OCI-LY1 (cell line): Measurements from ENCODE around the gene PRKCH.

ENCODE experiments used
- H2AFZ ChIP-seq: fragments of 200-600 bp; sonication (generic), shearing (Covaris generic); 2 replicates; pipeline ENCODE4 v1.6.0; 2014; ENCODE audit warnings: antibody characterized with exemption, mild to moderate bottlenecking, low read length
- H3F3A ChIP-seq: fragments of 200-600 bp; sonication (generic), shearing (Covaris generic); 2 replicates; pipeline ENCODE4 v1.6.0; 2014; ENCODE audit warnings: mild to moderate bottlenecking, antibody characterized with exemption, low read length, moderate library complexity; ENCODE audit not compliant: insufficient read depth
- H3K27ac ChIP-seq: fragments of 200-600 bp; sonication (generic); 2 replicates; pipeline ENCODE4 v1.5.1; 2014; ENCODE audit warnings: low read length, mixed run types, mild to moderate bottlenecking, low read depth; ENCODE audit not compliant: poor library complexity, severe bottlenecking
- H3K27me3 ChIP-seq: fragments of 200-600 bp; sonication (generic); 2 replicates; pipeline ENCODE4 v1.6.0; 2014; ENCODE audit warnings: antibody characterized with exemption, mild to moderate bottlenecking, low read length, moderate library complexity; ENCODE audit not compliant: insufficient read depth
- H3K36me3 ChIP-seq: fragments of 200-600 bp; sonication (generic); 2 replicates; pipeline ENCODE4 v1.6.1; 2014; ENCODE audit warnings: mild to moderate bottlenecking, antibody characterized with exemption, low read length, moderate library complexity, mixed read lengths; ENCODE audit not compliant: insufficient read depth
- H3K4me1 ChIP-seq: fragments of 200-600 bp; sonication (generic); 2 replicates; pipeline ENCODE4 v1.5.1; 2014; ENCODE audit warnings: mild to moderate bottlenecking, low read length, moderate library complexity; ENCODE audit not compliant: insufficient read depth, severe bottlenecking
- H3K4me2 ChIP-seq: fragments of 200-600 bp; sonication (generic), shearing (Covaris generic); 2 replicates; pipeline ENCODE4 v1.6.1; 2014; ENCODE audit warnings: low read length
- H3K4me3 ChIP-seq: fragments of 200-600 bp; sonication (generic); 2 replicates; pipeline ENCODE4 v1.5.1; 2014; ENCODE audit warnings: low read length, low read depth, mild to moderate bottlenecking, mixed read lengths; ENCODE audit not compliant: poor library complexity, severe bottlenecking
- H3K79me2 ChIP-seq: fragments of 200-600 bp; shearing (Covaris generic); 2 replicates; pipeline ENCODE4 v1.6.1; 2016; ENCODE audit warnings: mixed run types, low read length, mixed read lengths; ENCODE audit not compliant: insufficient read depth
- H3K9ac ChIP-seq: fragments of 200-600 bp; sonication (generic), shearing (Covaris generic); 2 replicates; pipeline ENCODE4 v1.6.1; 2014; ENCODE audit warnings: mild to moderate bottlenecking, low read length, mixed read lengths
- H3K9me2 ChIP-seq: fragments of 200-600 bp; sonication (generic), shearing (Covaris generic); 2 replicates; pipeline ENCODE4 v1.6.1; 2014; ENCODE audit warnings: low read depth, mild to moderate bottlenecking, low read length, mixed read lengths
- H3K9me3 ChIP-seq: fragments of 200-600 bp; shearing (Covaris generic); 2 replicates; pipeline ENCODE4 v1.6.1; 2014; ENCODE audit warnings: low read length, mixed read lengths
- H4K20me1 ChIP-seq: fragments of 200-600 bp; sonication (generic), shearing (Covaris generic); 2 replicates; pipeline ENCODE4 v1.6.0; 2016; ENCODE audit warnings: mild to moderate bottlenecking, low read length; ENCODE audit not compliant: insufficient read depth
- EZH2 ChIP-seq: fragments of 200-600 bp; sonication (generic), shearing (Covaris generic); IDR thresholded peaks from 2 replicates; pipeline ENCODE4 v1.8.0; 2017; ENCODE audit warnings: borderline replicate concordance, mixed run types, mild to moderate bottlenecking, antibody characterized with exemption, low read length, moderate library complexity, mixed read lengths
- TF ChIP-seq, protein P1 (sequence below): fragments of 200-600 bp; sonication (generic), shearing (Covaris generic); IDR thresholded peaks from 2 replicates; pipeline ENCODE4 v1.5.1; 2017; ENCODE audit warnings: mild to moderate bottlenecking, antibody characterized with exemption, low read length, moderate library complexity, mixed read lengths

The PRKCH gene

DNA sequence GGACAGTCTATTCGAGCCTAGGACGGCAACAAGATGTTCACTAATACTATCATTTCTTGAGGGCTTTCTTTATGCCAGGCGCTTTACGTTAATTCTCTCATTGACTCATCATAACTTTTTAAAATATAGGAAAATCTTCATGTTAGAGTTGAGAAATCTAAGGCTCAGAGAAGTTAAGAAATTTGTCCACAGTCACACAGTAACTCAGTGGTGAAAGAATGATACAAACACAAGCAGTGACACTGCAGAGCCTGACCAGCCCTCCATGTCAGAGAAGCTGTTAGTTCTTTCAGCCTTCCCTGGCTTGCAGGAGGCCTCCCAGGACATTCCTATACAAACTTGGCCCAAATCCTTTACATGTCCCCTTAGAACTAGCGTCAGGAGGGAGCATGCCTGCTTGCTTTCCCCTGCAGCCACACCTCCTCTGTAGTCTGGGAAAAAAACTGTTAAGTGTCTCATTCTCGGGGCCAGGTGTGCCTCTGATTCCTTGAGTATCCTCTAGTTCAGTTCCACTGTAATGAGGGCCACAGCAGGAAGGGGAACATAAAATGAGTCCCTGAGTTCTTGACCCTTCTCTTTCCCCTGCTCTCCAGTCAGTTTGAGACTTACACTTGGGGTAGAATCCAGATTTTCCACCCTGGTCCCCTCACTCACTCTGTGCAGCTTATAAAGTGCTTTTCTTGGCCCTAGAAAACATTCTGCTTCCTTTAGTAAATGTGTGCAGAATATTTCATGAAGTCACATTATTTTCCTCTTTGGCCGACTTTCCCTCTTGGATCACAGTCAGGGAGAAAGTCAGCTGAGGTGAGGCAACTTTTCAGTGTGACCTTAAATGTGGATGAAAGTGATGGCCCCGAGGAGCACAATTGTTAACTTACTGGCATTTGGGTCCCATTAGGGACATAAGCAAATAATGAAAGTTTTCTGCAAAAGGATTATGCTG, 221.7 kb downstream of the PRKCH start:
- Histone ChIP-seq H3K4me3 (no peak overlapping the region), H3K9me3 (no peaks in the 10 kb centered on the region), H3K79me2 (no peaks in the 10 kb centered on the region), H3K36me3 (no peaks in the 10 kb centered on the region), H3K4me1 (peaks cover 35% of the 10 kb centered on the region), H3K27ac (no peak overlapping the region), H3K4me2 (no peak overlapping the region), H3K9me2 (no peaks in the 10 kb centered on the region), H2AFZ (no peak overlapping the region), H3K9ac (no peak overlapping the region), H3K27me3 (no peaks in the 10 kb centered on the region), H4K20me1 (no peaks in the 10 kb centered on the region), H3F3A (no peaks in the 10 kb centered on the region)
- TF ChIP-seq, protein P1, sequence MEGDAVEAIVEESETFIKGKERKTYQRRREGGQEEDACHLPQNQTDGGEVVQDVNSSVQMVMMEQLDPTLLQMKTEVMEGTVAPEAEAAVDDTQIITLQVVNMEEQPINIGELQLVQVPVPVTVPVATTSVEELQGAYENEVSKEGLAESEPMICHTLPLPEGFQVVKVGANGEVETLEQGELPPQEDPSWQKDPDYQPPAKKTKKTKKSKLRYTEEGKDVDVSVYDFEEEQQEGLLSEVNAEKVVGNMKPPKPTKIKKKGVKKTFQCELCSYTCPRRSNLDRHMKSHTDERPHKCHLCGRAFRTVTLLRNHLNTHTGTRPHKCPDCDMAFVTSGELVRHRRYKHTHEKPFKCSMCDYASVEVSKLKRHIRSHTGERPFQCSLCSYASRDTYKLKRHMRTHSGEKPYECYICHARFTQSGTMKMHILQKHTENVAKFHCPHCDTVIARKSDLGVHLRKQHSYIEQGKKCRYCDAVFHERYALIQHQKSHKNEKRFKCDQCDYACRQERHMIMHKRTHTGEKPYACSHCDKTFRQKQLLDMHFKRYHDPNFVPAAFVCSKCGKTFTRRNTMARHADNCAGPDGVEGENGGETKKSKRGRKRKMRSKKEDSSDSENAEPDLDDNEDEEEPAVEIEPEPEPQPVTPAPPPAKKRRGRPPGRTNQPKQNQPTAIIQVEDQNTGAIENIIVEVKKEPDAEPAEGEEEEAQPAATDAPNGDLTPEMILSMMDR = no peak
- TF ChIP-seq EZH2 = no peak

DNA sequence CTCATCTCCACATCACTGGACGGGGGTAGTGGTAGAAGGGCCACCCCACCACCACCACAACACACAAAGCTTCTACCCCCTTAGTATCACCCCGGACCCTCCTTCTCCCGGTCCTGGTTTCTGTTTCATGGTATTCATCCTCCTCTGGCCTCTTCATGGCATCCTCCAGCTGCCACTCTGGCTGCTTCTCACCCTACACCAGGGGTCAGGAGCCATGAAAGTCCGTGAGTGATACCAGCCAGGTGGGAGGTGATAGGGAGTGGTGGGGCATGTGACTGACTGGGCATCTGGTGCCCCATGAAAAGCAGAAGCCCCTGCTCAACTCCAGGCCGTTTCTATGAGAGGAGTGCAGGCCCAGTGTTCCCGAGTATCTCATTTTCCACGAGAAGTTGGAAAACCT, 222.6 kb downstream of the PRKCH start:
- Histone ChIP-seq H3K9me3 (no peaks in the 10 kb centered on the region), H3K4me3 (no peak overlapping the region), H2AFZ (no peak overlapping the region), H3K9ac (no peak overlapping the region), H3K9me2 (no peaks in the 10 kb centered on the region), H3K79me2 (no peaks in the 10 kb centered on the region), H4K20me1 (no peaks in the 10 kb centered on the region), H3K4me1 (peaks cover 35% of the 10 kb centered on the region), H3K27me3 (no peaks in the 10 kb centered on the region), H3K36me3 (no peaks in the 10 kb centered on the region), H3K4me2 (no peak overlapping the region), H3F3A (no peaks in the 10 kb centered on the region), H3K27ac (no peak overlapping the region)
- TF ChIP-seq, protein P1 = no peak
- no peak for TF ChIP-seq EZH2

GRCh38 chr14:61544448-61545330, 223.3 kb downstream of the PRKCH start:
- Histone ChIP-seq H3F3A (no peaks in the 10 kb centered on the region), H3K9me2 (no peaks in the 10 kb centered on the region), H3K4me3 (no peak overlapping the region), H2AFZ (no peak overlapping the region), H3K4me1 (peaks cover 35% of the 10 kb centered on the region), H3K9me3 (no peaks in the 10 kb centered on the region), H3K27ac (no peak overlapping the region), H3K9ac (no peak overlapping the region), H4K20me1 (no peaks in the 10 kb centered on the region), H3K36me3 (no peaks in the 10 kb centered on the region), H3K4me2 (no peak overlapping the region), H3K27me3 (no peaks in the 10 kb centered on the region), H3K79me2 (no peaks in the 10 kb centered on the region)
- TF ChIP-seq, protein P1 = no peak
- TF ChIP-seq EZH2 = no peak
